AG09309 (cell line): ENCODE results near the gene SOX12.
A peak's percentile ranks its signal among the peaks of the same experiment; 100 is the strongest.
"Not testable (repeated sequence)": the region's sequence is repeated elsewhere in the genome, so short reads cannot be mapped to it uniquely, and the experiment has no call there.

Experiments
- DNase-seq: peaks from one replicate; pipeline ENCODE4 v3.0.0-alpha.2; 2010; ENCODE audit warnings: low read depth
- H3K4me3 ChIP-seq: 2 replicates; pipeline ENCODE4 v1.5.1; 2011; ENCODE audit warnings: mild to moderate bottlenecking, low read depth, low read length, moderate library complexity; ENCODE audit not compliant: control insufficient read depth
- CTCF ChIP-seq: IDR thresholded peaks from 2 replicates; pipeline ENCODE4 v1.5.1; 2011; ENCODE audit warnings: mild to moderate bottlenecking, low read depth, low read length, inconsistent platforms; ENCODE audit not compliant: insufficient read depth, control insufficient read depth; ENCODE audit errors: missing control alignments

Gene SOX12

GRCh38 chr20:328975-329695, 3.8 kb downstream of the SOX12 start:
- no peak overlapping the region for H3K4me3 ChIP-seq
- no peak for TF ChIP-seq CTCF
- DNase-seq: no peak

GRCh38 chr20:329851-330232, 4.5 kb downstream of the SOX12 start:
- TF ChIP-seq CTCF: no peak
- no peak overlapping the region for H3K4me3 ChIP-seq
- no peak for DNase-seq

GRCh38 chr20:330233-331149, 5.1 kb downstream of the SOX12 start:
- no peak for DNase-seq
- no peak overlapping the region for H3K4me3 ChIP-seq
- TF ChIP-seq CTCF: peak; percentile 91

- H3K4me3 ChIP-seq: no peak overlapping the region
- no peak for DNase-seq
- TF ChIP-seq CTCF: no peak
Measured at GRCh38 chr20:334578-334977, 9.2 kb downstream of the SOX12 start.

- DNase-seq: not testable (repeated sequence)
Measured at GRCh38 chr20:336040-336439, 10.7 kb downstream of the SOX12 start.

GRCh38 chr20:341682-342081, 16.3 kb downstream of the SOX12 start:
- TF ChIP-seq CTCF: no peak
- DNase-seq: no peak
- no peak overlapping the region for H3K4me3 ChIP-seq

More at GRCh38 chr20:336040-336439, 10.7 kb downstream of the SOX12 start:
- not testable (repeated sequence) for H3K4me3 ChIP-seq

GRCh38 chr20:343107-343506, 17.8 kb downstream of the SOX12 start:
- TF ChIP-seq CTCF: no peak
- no peak for DNase-seq

More at GRCh38 chr20:343107-343506, 17.8 kb downstream of the SOX12 start:
- H3K4me3 ChIP-seq: no peak overlapping the region
